ENCODE results near the gene EGFR.

The EGFR gene

GRCh38 chr7:55235115-55235514 is 216.3 kb downstream of the EGFR start:
- no peak for DNase-seq

- no peak for DNase-seq
Measured at GRCh38 chr7:55235801-55236200, 217.0 kb downstream of the EGFR start.

DNA sequence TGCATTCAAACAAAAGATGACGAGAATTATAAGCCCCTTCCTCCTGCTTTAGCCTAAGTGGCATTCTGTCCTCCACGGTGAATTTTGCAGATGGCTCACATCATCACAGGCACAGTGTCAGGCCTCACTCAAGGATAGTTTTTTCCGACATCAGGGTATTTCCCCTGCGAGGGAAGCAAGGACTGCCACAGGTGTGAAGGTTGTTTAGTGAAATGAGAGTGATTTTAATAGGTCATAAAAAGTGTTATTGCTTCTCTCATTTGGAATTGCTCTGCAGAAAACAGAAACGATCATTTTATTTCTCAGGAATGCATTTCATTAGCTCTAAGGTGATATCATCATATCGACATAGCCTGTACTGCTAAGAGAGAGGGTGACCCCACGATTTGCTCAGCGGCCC is 217.7 kb downstream of the EGFR start:
- no peak for DNase-seq

GRCh38 chr7:55237156-55237893 is 218.5 kb downstream of the EGFR start:
- no peak for DNase-seq

DNA sequence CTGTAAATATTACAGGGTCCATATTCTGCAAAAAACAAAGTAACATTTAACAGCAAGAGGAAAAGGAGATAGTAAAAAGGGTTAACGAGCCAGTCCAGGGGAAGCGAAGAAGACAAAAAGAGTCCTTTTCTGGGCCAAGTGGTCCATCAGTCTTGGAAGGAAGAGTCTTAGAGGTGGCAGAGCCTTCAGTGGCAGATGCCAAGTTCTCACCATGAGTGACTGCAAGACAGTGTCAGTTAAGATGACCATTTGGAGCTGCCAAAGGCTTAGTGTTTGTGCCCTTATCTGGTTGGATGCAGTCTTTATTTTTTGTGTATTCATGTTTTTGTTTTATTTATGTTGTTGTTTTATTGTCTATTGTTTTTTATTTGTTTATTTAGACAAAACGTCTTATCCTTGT is 220.6 kb downstream of the EGFR start:
- no peak for DNase-seq

DNA sequence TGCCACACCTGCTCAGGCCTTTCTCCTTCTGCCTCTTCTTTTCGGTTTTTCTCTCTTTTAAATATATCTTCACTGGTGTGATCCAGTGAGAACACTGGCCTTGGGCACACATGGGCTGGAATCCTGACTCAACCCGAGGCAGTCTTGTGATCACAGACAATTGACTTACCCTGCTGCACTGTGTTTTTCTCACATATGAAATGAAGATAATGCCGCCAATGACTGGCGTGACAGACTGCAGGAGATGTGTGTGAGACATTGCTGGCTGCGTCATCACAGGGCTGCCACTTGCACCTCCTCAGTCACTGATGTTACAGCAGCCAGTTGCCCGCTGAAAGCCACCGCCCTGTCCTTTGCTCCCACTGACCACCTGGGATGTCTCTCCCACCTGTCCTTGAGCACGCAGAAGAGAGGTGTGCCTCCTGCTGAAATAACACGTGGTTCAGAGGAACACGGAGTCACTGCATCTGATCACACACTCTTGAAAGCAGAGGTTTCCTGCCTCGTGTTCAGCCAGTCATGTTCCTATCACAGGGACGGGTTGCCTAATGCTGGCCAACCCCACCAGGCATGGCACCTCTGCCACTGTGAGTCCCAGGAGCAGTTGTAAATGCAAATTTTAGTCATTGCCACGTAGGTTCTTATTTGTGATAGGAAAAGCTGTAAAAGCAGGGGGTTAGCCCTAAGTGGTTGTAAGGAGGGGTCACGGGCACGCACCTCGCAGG is 221.8 kb downstream of the EGFR start:
- no peak for DNase-seq

DNA sequence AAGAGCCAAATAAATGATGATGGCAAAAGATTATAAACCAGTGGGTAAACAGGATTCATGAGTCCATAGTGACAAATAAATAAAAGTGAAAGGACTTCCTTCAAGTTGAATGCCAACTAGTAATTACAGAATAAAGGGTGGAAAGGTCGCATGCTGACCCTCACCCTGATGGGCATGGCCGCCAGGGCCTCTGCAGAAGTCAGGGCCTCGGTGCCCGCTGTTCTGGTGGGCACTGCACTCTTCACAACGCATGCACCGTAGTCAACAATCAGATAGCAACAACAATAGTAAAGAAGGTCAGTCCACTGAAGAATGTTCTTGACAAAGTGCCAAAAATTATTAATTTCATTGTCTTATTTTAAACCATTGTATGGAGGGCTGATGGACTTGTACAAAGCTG is 223.1 kb downstream of the EGFR start:
- no peak for DNase-seq

GRCh38 chr7:55242613-55243012 is 223.8 kb downstream of the EGFR start:
- no peak for DNase-seq

GRCh38 chr7:55244006-55244745 is 225.4 kb downstream of the EGFR start:
- DNase-seq: no peak

DNA sequence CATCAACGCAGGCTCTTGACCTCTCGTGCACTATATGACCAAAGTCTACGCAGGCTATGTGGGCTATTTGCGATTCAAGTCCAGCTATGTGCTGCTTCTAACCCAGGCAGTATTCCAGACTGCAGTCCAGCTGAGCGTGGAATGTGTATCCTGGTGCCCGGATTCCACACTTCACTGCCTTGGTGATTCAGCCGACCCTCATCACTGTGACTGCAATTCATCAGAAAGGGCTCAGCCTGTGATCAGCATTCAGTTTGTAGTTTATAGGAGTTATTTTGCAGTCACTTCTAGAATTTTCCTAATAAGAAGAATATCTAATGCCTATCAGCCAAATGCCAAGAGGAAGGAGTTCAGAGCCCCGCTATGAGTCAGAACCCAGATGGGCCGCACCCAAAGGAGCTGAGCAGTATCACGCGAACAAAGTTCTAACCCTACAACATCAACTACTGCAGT is 226.5 kb downstream of the EGFR start:
- DNase-seq: no peak

- no peak for DNase-seq
Measured at GRCh38 chr7:55246171-55246570, 227.4 kb downstream of the EGFR start.

DNA sequence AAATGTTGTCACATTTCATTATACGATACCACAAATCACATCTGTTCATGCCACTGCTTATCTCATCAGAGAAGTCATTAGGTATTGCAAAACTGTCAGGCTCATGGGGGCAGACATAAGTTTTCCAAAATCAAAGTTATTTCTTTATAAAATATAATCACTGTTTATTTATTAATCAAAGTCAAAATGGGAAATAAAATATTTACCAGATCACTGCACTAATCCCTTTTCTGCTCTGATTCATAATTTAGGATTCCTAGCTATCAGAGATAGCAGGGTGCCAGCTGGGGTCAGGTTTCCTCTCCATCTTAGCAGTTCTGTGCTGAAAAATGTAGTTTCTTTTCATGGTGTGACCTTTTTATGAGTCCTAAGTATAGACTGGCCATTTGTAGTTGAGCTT is 228.6 kb downstream of the EGFR start:
- DNase-seq: no peak

GRCh38 chr7:55248526-55248925 is 229.7 kb downstream of the EGFR start:
- DNase-seq: no peak

DNA sequence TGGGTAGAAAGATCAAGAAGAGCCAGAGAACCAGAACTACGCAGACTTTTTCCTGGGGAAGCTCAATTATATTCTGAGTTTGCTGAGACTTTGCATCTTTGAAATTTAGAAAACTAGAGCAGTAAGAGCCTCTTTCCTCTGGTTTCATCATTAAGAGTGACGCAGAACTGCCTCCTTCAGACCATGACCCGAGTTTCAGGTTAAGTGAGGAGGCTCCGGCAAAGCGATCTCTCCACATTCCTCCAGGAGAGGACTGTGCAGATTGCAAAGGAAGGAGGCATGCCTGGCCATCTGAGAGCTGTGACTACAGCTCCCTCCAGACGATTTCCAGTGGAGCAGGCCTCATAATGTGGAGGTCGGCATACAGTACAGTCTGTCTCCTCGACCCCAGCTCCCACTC is 230.5 kb downstream of the EGFR start:
- no peak for DNase-seq

GRCh38 chr7:55250313-55250712 is 231.5 kb downstream of the EGFR start:
- DNase-seq: no peak

- no peak for DNase-seq
Measured at GRCh38 chr7:55251313-55251712, 232.5 kb downstream of the EGFR start.

GRCh38 chr7:55251911-55252310 is 233.1 kb downstream of the EGFR start:
- no peak for DNase-seq

- no peak for DNase-seq
Measured at GRCh38 chr7:55252386-55252785, 233.6 kb downstream of the EGFR start.

DNA sequence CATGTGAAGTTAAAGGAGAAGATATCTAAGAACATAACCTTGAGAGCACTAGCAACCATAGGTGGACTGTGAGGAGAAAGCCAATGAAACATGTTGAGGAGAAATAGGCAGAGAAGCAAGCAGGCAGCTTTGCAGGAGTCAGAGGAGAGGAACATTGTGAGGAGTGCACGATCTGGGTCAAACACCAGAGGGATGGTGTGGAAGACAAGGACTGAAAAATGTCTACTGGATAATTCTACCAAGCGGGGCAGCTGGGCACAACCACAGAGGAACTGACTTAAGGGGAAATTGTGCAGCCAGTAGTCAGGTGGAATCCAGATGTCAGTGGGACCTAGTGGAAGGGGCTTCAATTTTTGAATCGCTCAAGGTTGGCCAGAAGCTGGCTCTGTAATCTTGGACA is 234.4 kb downstream of the EGFR start:
- no peak for DNase-seq

- no peak for DNase-seq
Measured at GRCh38 chr7:55254242-55254595, 235.4 kb downstream of the EGFR start.

- DNase-seq: peak; percentile 78
Measured at GRCh38 chr7:55254596-55255495, 236.0 kb downstream of the EGFR start.

DNA sequence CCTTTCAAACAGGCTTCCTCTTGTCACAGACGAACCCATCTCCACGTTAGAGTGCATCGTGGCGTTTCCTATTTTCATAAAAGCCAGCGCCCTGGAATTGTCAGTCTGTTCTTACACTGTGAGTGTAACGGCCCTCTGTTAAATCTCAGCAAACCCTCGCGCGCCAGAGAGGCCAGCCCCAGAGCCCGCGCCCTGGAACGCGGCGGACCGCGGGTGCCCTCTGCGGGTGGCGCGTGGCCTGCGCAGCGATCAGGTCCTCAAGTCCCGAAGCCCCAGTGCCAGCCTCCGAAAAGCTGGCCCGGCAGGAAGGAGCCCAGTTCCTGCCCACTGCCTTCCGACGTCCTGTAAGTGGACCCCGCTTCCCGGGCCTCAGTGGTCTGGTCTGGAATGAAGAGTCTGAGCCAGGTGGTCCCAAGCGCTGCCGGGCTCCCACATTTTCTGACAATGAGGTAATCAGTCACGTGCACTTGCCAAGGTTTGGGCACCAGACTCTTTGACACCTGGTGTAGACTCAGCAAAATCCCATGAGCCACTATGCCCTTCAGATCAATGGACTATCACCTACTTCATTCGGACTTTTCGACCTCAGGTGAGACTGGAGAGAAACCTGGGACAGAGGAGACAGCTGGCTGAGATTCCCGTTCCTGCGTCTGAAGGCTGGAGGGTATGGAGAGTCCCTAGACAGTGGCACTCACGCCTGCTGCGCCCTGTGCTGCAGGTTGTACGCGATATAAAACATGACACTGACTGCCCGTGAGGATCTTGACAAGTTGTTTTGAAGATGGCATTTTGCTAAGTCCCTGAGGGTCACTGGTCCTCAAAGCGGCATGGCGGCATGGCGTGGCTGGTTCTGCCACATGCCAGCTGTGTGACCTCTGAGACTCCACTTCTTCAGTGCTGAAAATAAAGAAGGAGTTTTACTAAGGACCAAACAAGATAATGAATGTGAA is 237.0 kb downstream of the EGFR start:
- DNase-seq: peak; percentile 87

Data from activated CD4-positive, alpha-beta T cell treated with anti-CD3 and anti-CD28 coated beads for 48 hours (primary cell).